A673 (cell line): Measurements from ENCODE around the gene NPM3. TPM values are rescaled to one million over a fixed set of nuclear protein-coding genes. Genes with fewer than 3 reads are reported as not detected.
A peak's percentile ranks its signal among the peaks of the same experiment; 100 is the strongest.

Experiments used
- BruUV-seq: library from RNA; stranded (reverse); fragments of 400-500 nt; replicated peaks from 2 replicates; lab custom pipeline; 2021; lab: Mats Ljungman, UMichigan
- CTCF ChIA-PET: fragments of 300-600 bp; sonication (Branson Sonifier 250); formaldehyde crosslinking; loops from one replicate; lab custom pipeline; 2022; ENCODE audit warnings: antibody characterized with exemption; lab: Charles Lee
- POLR2A ChIA-PET: fragments of 300-600 bp; sonication (Branson Sonifier 250); formaldehyde crosslinking; loops from one replicate; lab custom pipeline; 2022; ENCODE audit warnings: antibody characterized with exemption; ENCODE audit not compliant: low non-redundant PET; lab: Charles Lee
- DNase-seq: peaks from one replicate; pipeline ENCODE4 v3.0.0-alpha.2; 2015; ENCODE audit warnings: low spot score
- H3K27ac ChIP-seq: fragments of 200-600 bp; sonication (generic); 2 replicates; pipeline ENCODE4 v1.5.1; 2016; ENCODE audit warnings: mixed run types, low read depth, mild to moderate bottlenecking, mixed read lengths, antibody characterized with exemption, low read length; ENCODE audit not compliant: poor library complexity, severe bottlenecking
- H3K27me3 ChIP-seq: fragments of 200-600 bp; sonication (generic); replicated peaks from 2 replicates; pipeline ENCODE4 v1.6.1; 2017; ENCODE audit warnings: mixed run types, low read depth, mild to moderate bottlenecking, mixed read lengths, antibody characterized with exemption, low read length; ENCODE audit not compliant: insufficient read depth, poor library complexity
- H3K36me3 ChIP-seq: fragments of 200-600 bp; sonication (generic); 2 replicates; pipeline ENCODE4 v1.6.1; 2016; ENCODE audit warnings: mixed run types, mild to moderate bottlenecking, mixed read lengths, antibody characterized with exemption, low read length; ENCODE audit not compliant: insufficient read depth, poor library complexity, severe bottlenecking
- H3K4me1 ChIP-seq: fragments of 200-600 bp; sonication (generic); 2 replicates; pipeline ENCODE4 v1.6.1; 2017; ENCODE audit warnings: mixed run types, mild to moderate bottlenecking, mixed read lengths, antibody characterized with exemption, low read length; ENCODE audit not compliant: insufficient read depth, poor library complexity, severe bottlenecking
- H3K4me3 ChIP-seq: fragments of 200-600 bp; sonication (generic); 2 replicates; pipeline ENCODE4 v1.5.1; 2016; ENCODE audit warnings: low read depth, mixed run types, mild to moderate bottlenecking, mixed read lengths, low read length; ENCODE audit not compliant: poor library complexity, severe bottlenecking
- H3K9me3 ChIP-seq: fragments of 200-600 bp; sonication (generic); 2 replicates; pipeline ENCODE4 v1.6.1; 2016; ENCODE audit warnings: mixed run types, low read depth, mild to moderate bottlenecking, mixed read lengths, antibody characterized with exemption, low read length; ENCODE audit not compliant: poor library complexity, severe bottlenecking
- EZH2 ChIP-seq: fragments of 200-600 bp; sonication (generic); IDR thresholded peaks from 2 replicates; pipeline ENCODE4 v1.6.1; 2017; ENCODE audit warnings: borderline replicate concordance, low read depth, mild to moderate bottlenecking, mixed read lengths, antibody characterized with exemption, low read length; ENCODE audit not compliant: poor library complexity, severe bottlenecking
- intact Hi-C: fragments of 100-400 bp; cut with micrococcal nuclease; formaldehyde crosslinking; loops from one replicate; pipeline ENCODE4 v1.10.0; 2022; ENCODE audit not compliant: unreplicated experiment
- total RNA-seq: library from RNA; stranded (reverse); gene quantifications from 2 replicates; pipeline ENCODE4 v1.2.3, GENCODE V29; 2021
- TF ChIP-seq, protein P1 (sequence below): fragments of 300-800, 200-600 bp; sonication (generic); conservative IDR thresholded peaks from 2 replicates; pipeline ENCODE4 v1.5.1; 2017; ENCODE audit warnings: low read depth, mild to moderate bottlenecking, antibody characterized with exemption, low read length, moderate library complexity, mixed read lengths

The NPM3 gene
- total RNA-seq, 1 experiment from 2014 or later, result 98.2 TPM

DNA sequence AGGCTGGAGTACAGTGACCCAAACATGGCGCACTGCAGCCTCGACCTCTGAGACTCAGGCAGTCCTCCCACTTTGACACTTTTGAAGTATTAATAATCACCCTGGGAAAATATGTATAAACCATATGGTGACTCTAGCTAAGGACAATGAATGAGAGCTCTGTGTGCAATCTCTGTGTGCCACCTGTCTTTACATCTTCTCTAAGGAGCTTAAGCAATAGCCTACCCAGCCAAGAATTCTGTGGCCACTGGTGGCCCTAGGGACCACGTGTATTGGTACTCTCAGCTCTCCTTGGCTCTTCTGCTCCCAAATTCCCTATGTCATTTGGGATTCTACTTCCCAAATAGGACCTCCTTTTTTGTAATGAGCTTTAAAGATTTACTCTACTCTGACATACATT, 31.0 kb downstream of the NPM3 start:
- CTCF ChIA-PET, result no interaction called here
- TF ChIP-seq EZH2, result no peak
- TF ChIP-seq, protein P1, sequence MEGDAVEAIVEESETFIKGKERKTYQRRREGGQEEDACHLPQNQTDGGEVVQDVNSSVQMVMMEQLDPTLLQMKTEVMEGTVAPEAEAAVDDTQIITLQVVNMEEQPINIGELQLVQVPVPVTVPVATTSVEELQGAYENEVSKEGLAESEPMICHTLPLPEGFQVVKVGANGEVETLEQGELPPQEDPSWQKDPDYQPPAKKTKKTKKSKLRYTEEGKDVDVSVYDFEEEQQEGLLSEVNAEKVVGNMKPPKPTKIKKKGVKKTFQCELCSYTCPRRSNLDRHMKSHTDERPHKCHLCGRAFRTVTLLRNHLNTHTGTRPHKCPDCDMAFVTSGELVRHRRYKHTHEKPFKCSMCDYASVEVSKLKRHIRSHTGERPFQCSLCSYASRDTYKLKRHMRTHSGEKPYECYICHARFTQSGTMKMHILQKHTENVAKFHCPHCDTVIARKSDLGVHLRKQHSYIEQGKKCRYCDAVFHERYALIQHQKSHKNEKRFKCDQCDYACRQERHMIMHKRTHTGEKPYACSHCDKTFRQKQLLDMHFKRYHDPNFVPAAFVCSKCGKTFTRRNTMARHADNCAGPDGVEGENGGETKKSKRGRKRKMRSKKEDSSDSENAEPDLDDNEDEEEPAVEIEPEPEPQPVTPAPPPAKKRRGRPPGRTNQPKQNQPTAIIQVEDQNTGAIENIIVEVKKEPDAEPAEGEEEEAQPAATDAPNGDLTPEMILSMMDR, result no peak
- Histone ChIP-seq H3K4me3 (no peak overlapping the region), H3K36me3 (no peaks in the 10 kb centered on the region), H3K9me3 (no peaks in the 10 kb centered on the region), H3K27ac (no peak overlapping the region), H3K27me3 (no peaks in the 10 kb centered on the region), H3K4me1 (no peaks in the 10 kb centered on the region)
- intact Hi-C loops, result no loop called here
- POLR2A ChIA-PET, result interaction anchor here (0.5 kb wide), 1 partner anchor 18 kb away, joined by 5 read pairs; no protein-coding TSS in a partner anchor
- no peak for DNase-seq
- no TSS peak for BruUV-seq

DNA sequence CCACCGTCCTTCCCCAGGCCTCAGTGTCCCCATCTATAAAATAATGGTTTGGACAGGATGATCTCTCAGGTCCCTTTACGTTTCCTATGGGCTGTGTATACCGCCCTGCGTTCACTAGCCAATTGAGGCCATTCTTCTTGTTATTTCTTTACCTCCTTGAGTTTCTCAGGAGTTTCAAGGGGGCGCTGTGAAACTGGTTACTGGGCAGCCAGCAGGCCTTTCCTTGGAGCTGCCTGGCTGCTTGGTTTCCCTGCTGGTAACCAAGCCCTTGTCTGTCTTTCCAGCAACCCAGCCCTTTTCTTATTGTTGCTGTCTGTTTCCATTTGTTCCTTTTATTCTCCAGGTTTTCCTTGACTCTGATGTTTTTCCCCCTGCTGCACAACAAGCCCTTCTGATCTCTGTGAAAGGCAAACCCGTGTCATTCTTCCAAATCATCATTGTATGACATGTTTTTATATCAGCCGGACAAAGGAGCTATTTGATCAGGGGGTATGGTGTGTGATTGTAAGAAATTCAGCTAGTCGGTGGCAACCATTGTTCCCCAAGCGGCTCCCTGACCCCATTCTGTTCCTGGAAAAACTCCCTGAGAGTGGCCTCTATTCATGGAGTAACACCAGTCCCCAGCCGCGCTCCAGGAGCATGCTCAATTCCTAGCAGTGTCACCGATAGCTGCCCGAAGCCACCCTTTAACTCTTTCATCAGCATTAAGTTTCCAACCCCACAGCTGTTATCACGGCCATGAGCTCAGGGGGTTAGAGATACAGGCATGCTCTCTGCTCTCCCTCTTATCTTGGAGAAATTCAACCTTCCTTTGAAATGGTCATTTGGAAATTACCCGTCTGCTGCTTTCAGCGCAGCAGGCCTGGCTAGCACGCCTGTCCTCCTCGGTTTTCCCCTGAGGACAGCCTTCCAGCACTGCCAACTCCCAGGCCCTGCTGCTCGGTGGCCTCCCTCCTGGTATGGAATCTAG, 33.9 kb downstream of the NPM3 start:
- DNase-seq, result peak; percentile 11
- Histone ChIP-seq H3K27me3 (no peaks in the 10 kb centered on the region), H3K4me3 (no peak overlapping the region), H3K27ac (no peak overlapping the region), H3K36me3 (no peaks in the 10 kb centered on the region), H3K4me1 (no peaks in the 10 kb centered on the region), H3K9me3 (no peaks in the 10 kb centered on the region)
- no TSS peak for BruUV-seq
- no peak for TF ChIP-seq EZH2
- TF ChIP-seq, protein P1, result 0 out of 2 replicates have a peak, but pooled peaks have one; percentile 22
- intact Hi-C loops, result no loop called here
- POLR2A ChIA-PET, result no interaction called here
- CTCF ChIA-PET, result interaction anchor here (0.6 kb wide), 1 partner anchor 40 kb away, joined by 5 read pairs; no protein-coding TSS in a partner anchor

DNA sequence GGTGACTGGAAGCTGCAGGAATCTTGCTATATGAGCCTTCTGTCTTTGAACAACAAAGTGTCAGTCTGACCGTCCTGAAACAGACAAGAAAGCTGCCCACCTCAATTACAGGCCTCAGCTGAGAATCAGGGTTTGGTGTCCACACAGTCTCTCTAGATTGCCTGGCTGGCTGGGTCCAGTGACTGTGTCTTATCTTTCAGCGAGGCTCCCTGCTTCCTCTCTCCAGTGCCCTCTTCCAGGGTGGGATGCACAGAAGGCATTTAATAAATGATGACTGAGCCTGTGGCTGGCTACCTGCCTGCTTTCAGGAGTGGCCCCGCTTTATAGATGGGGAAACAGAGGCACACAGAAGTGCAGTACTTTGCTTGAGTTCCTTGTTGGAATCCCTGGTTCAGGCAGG, 34.8 kb downstream of the NPM3 start:
- Histone ChIP-seq H3K27me3 (no peaks in the 10 kb centered on the region), H3K27ac (no peak overlapping the region), H3K9me3 (no peaks in the 10 kb centered on the region), H3K4me3 (no peak overlapping the region), H3K36me3 (no peaks in the 10 kb centered on the region), H3K4me1 (no peaks in the 10 kb centered on the region)
- CTCF ChIA-PET, result no interaction called here
- POLR2A ChIA-PET, result no interaction called here
- intact Hi-C loops, result no loop called here
- no peak for DNase-seq
- TF ChIP-seq, protein P1, result no peak
- no peak for TF ChIP-seq EZH2
- BruUV-seq, result no TSS peak
